GM19351 (cell line): ENCODE measurements around the gene GJB2.

ENCODE experiments used
- ATAC-seq: cut with Tn5 transposase; IDR thresholded peaks from one replicate; pipeline ENCODE4 v1.9.1; 2021; ENCODE audit warnings: mild to moderate bottlenecking, moderate library complexity; ENCODE audit not compliant: unreplicated experiment

GJB2 gene

DNA sequence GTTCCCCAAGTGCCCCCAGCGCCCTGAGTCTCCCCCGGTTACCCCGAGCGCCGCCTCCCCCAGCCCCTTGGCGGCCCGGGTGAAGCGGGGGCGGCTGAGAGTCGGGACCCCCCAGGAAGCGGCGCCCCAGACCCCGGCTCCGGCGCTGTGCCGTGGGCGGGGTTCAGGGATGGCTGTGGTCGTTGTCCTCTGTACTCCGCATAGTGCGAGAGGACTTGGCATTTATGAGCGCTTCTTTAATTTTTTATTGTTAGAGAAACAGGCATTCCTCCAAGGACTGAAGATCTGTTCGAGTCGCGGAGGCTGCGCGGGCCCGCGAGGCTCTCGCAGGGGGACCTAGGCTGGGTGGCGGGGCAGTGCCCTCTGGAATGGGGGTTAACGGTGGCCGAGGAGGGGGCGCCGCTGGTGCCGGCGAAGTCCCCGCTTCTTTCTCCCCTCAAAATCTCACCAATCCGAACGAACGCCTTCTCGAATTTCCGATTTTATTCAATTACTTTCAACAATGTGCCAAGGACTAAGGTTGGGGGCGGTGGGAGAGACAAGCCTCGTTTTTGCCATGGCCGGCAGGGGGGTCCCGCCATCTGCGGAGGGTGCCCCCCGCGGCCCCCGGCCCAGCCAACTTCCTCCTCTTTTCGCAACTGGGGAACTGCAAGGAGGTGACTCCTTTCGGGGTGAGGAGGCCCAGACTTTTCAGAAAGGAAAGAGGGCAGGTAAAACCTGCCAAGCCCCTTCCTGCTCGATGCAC lies 596 bp upstream of the GJB2 start:
- ATAC-seq, result no peak

DNA sequence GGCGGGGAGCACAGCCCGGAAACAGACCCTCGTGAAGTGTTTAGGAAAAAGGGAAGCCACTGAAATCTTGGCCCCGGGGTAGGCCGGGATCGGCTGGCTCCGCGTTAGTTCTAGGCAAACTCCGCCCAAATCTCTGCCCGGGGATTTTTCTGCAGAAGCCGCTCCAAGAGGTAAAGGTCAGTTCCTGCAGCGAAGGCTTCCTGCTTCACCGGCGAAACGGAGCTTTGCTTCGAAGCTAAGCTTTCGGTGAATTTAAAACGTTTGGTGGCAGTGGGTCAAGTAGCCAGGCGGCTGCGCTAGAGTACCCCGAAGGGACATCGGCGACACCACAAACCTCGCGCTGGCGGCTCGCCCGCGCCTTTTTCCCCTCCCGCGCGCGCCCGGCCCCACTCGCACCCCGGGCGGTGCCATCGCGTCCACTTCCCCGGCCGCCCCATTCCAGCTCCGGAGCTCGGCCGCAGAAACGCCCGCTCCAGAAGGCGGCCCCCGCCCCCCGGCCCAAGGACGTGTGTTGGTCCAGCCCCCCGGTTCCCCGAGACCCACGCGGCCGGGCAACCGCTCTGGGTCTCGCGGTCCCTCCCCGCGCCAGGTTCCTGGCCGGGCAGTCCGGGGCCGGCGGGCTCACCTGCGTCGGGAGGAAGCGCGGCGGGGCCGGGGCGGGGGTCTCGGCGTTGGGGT lies 441 bp downstream of the GJB2 start:
- no peak for ATAC-seq

DNA sequence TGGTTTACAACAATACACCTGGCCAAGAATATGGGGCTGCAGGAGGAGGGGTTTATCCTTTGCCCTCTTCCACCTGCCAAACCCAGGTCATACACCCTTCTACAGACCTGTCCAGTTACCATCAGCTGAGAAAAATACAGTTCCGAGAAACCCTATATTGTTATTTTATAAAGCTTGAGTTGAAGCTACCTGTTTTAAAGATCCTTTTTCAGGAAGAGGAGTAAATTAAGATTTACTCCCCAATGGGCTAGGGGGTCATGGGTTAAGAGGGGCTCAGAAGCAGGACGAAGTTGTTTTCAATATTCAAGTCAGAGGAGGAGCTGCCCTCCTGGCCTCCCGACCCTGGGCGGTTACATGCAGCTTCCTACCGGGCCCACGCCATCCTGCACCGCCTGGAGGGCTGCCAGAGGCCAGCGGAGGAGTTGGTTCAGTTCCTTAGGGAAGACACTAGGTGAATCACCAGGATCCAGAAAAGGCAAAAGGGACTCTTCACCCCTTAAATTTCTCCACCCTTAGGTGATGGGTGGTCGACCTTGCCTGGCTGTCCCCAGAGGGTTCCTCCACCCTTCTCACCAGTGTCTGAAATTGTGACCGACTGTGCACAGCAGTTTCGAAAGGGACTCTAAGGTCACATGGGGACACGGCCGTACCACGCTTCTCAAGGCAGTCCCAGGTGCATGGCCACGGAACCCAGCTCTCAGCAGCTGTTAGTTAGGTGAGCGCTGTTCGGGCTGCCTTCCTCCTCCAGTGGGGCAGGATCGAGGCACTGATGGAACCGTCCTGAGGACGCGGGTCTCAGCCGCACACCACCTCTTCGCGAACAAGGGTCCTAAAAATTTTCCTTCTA lies 1.2 kb downstream of the GJB2 start:
- ATAC-seq, result no peak

DNA sequence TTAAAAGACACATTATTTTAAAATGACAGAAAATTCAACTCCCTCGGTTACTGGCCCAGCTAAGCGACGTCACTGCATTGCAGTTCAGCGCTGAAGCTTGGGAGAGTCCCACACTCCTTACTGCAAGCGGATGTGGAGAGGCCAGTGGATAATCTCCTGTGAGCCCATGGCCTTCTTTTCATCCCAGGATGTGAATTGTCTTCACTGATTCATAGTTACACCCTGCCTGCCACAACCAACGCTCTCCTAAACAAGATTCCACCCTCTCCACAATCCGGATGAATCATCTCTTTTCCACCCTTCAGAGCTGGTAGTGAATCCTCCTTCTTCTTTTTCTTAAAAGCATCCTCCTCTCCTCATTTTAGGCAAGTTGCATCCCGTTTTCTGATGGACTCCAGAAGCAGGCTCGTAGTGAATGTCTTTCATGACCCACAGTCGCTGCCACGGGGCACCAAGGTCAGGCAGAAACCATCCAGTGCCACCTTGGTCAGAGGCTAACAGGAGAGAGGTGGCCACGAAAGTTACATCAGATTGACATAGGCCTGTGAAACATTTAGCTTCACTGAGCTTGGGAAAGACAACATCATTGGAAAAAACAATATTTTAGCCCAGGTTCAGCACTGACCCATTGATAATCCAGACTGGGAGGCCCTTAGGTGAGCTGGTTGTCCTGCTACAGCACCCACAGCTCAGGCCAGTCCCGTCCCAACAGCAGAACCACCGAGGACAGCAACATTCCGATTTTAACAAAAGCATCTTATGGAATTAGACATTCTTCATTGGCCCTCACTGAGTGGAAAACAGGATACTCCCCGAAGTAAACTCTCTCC lies 2.0 kb downstream of the GJB2 start:
- no peak for ATAC-seq

DNA sequence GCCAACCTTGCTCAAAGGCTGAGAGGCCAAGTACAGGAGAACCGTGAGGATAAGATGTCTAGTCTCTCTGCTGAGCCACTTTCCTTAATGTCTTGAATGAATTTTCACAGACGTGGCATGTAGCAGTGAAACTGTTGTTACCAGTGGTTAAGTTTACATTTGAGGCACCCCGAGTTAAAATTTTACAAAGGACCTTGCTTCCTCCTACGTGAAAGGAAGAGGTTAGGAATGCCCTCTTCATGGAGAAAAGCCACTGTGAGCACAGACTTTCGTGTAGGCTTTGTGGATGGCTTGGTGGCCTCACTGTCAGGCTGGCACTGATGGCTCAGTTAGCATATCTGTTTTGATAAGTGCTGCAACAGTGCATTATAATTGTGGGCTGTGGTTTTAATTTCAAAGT lies 2.7 kb downstream of the GJB2 start:
- no peak for ATAC-seq

DNA sequence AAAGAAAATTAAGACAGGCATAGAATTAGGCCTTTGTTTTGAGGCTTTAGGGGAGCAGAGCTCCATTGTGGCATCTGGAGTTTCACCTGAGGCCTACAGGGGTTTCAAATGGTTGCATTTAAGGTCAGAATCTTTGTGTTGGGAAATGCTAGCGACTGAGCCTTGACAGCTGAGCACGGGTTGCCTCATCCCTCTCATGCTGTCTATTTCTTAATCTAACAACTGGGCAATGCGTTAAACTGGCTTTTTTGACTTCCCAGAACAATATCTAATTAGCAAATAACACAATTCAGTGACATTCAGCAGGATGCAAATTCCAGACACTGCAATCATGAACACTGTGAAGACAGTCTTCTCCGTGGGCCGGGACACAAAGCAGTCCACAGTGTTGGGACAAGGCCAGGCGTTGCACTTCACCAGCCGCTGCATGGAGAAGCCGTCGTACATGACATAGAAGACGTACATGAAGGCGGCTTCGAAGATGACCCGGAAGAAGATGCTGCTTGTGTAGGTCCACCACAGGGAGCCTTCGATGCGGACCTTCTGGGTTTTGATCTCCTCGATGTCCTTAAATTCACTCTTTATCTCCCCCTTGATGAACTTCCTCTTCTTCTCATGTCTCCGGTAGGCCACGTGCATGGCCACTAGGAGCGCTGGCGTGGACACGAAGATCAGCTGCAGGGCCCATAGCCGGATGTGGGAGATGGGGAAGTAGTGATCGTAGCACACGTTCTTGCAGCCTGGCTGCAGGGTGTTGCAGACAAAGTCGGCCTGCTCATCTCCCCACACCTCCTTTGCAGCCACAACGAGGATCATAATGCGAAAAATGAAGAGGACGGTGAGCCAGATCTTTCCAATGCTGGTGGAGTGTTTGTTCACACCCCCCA lies 3.8 kb downstream of the GJB2 start:
- no peak for ATAC-seq

DNA sequence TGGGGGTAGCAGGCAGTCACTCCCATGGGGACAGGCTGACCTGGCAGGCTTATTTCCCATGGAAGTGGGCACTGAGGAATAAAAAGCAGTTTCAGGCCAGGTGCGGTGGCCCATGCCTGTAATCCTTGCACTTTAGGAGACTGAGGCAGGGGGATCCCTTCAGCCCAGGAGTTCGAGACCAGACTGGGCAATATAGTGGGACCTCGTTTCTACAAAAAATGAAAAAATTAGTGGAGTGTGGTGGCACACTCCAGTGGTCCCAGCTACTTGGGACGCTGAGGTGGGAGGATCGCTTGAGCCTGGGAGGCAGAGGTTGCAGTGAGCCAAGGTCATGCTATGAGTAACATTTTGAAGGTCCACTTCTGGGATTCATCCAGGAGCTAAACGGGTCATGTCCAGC lies 6.0 kb downstream of the GJB2 start:
- no peak for ATAC-seq

DNA sequence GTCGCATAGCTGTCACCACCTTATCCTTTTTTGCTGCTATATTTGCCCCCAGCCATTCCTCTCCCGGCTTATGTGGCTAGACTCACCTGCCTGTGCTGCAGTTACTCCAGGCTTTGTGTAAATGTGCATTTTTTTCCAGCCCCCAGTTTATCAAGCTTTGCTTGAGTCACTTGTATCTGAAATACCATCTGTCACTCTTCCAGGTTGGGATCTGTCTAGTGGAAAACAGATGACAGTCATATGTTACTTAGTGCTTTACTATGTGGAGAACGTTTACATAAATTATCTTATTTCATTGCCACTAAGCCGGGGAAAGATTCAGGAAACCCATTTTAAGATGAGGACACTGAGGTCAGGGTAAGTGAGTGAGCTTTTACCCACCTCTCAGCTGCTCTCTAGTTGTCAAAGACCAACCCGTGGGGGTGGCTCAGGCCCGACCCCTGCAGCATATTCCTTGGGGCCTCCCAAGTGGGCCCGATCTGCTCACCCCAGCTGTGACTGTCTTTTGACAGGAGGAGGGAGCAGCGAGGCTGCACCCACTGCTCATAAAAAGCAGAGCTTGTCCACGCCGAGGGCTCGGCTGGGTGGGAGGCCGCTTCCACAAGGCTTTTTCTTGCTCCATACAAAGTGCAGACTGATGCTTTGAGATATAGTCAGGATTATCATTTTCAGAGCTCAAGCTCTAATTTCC lies 7.2 kb downstream of the GJB2 start:
- no peak for ATAC-seq

DNA sequence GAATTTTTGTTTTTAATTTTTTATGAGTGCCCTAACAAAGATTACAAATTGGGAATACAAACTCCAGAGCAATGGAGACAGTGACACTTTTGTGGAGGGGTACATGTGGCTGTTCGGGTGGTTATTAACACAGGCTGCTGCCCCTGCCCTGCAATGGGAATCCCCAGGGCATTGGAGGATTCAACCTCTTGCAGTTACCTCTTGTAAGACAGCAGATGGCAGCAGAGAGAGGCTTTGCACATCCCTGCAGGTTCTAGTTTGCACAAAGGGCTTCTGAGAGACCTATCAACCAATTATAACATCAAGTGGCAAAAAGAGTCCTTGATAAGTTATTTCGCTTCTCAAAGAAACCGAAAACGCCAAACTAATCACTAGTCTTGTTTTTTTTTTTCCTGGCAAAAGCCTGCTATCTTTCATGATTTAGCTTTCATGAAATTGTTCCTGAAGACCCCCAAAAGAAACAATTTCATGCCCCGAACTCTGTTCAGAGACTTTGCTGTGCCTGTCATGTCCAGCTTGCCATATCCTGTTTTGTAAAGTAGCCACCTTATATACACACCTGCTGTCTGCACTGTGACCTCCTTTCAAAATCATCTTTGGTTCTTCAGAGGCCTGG lies 10.4 kb downstream of the GJB2 start:
- peak; percentile 82 for ATAC-seq

DNA sequence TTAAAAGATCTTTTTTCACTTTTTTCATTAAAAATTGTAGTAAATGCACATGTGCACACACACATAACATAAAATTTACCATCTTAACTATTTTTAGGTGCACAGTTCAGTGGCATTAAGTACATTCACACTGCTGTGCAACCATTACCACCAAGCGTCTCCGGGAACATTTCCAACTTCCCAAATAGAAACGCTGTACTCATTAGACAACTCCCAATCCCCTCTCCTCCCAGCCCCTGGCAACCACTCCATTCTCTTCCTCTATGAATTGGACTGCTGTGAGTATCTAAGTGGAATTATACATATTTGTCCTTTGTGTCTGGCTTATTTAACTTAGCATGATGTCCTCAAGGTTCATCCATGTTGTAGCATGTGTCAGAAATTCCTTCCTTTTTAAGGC lies 11.6 kb downstream of the GJB2 start:
- no peak for ATAC-seq

DNA sequence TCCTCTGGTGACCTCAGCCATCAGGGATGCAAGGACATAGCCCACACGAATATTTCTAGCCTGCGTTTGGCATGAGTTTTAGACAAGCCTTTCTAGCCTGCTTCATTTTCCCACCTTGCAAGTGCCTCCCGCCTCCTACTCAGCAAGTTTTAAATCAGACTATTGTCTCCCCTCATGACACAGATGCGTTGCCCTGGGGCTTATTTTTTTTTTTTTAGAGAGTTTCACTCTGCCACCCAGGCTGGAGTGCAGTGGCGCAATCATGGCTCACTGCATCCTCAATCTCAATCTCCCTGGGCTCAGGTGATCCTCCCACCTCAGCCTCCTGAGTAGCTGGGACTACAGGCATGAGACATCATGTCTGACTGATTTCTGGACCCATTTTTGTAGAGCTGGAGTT lies 14.6 kb downstream of the GJB2 start:
- no peak for ATAC-seq

DNA sequence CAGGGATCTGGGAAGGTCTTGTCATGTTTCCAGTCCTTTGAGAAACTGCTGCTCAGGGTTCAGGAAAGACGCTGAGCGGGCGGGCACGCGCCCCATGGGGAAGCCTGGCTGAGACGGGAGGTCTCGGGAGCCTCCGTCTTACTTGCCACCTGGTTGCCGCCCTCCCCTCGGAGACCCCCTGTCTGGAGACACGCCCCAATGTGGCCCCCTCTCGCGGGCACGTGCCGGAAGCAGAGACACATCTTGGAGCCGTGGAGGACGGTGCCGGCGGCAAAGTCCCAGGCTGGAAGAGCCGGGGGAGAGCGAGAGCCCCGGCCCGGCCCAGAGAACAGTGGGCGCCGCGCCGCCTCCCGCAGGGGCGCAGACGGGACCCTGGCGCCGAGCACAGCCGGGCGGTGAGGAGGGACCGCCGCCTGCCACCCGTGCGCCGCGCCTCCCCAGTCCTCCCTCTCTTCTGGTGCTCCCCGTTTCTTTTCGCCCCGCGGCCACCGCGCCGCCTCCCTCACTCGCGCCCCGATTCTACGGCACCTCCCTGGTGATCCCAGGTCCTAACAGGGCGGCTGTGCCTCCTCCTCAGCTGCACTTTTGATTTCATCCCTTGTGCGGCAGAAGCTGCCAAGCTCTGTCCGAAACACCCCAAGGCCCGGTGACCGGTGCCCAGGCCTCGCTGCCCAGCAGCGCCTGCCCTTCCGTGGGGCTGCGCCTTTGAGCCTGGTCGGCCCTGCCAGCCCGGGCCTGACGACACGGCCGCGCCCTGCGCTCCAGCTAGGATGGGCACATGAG lies 15.5 kb downstream of the GJB2 start:
- ATAC-seq, result no peak

DNA sequence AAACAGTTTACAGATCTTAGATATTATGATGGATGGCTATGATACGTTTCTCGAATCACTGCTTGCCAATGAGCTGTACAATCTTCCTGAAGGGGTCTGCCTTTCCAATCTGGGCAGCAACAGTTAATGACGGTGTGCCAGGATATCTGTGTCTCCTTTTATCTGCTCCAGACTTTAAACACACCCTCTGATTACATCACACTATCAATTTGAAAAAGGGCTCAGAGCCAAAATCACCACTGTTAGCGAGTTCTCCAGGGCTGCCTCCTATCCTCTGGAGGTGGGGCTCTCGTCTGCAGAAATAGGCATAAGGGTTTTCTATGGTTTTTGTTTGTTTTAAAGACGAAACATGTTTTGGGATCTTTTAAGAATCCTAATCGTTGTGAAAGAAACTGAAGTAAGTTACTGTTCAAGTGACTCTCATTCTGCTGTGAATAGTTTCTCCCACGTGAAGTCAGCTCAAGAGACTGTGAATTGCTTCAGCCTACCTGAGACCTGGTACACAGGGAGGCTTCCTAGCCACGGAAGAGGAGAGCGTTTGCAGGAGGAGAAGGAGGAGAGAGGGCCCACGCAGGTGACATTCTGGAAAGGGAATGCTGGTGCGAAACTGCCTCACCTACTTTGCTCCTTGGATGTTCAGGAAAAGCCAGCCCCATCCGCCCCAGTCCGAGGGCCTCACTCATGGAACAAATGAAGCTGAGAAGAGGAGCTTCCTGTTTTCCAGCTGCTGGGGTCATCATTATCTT lies 16.7 kb downstream of the GJB2 start:
- ATAC-seq, result no peak

DNA sequence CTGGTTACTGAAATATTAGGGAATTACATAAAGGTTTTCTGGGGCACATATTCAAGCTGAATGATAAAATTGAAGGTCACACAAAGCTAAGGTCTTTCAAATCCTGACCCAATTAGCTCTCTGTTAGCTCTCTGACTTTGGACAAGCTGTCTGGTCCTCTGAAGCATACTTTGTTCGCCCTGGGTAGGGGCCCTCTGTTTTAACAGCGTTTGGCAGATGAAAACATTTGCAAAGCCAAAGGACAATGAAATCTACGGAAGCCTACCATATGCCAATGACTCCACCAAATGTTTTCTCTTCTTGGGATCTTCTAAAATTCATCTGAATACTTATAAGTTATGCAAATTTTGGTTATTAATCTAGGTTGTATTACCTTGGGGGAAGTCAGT lies 17.3 kb downstream of the GJB2 start:
- no peak for ATAC-seq

DNA sequence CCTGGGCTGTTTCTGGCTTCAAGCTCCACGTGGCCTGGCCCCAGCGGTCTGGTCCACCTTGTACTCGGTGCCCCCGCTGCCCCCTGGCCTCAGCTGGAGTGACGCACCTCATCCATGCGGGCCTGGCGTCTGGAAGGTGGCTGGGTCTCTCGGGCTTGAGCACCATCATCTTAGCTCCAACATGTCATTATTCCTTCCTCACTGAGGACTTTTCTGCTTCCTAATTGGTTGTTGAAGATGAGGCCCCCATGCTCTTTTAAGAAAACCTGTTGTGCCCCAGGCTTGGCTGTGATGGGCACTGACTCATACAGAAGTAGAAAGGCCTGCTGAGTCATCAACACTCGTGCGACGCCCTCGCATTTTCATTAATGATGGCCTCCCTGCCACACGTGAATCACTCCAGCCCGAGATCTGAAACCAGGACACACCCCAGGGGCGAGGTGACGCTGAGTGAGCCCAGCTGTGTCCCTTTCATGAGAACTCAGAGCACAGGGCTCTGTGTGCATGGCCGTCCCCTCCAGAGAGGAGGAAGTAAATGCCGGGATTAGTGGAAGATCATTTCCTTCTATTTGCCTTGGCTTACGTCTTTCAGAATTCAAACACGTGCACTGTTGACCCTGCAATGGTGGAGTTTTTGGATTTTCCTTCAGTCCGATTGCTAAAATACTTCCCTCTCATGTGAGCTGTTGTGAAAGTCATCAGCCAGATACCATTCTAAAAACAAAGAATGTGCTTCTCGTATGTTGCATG lies 17.9 kb downstream of the GJB2 start:
- ATAC-seq, result peak; percentile 93

DNA sequence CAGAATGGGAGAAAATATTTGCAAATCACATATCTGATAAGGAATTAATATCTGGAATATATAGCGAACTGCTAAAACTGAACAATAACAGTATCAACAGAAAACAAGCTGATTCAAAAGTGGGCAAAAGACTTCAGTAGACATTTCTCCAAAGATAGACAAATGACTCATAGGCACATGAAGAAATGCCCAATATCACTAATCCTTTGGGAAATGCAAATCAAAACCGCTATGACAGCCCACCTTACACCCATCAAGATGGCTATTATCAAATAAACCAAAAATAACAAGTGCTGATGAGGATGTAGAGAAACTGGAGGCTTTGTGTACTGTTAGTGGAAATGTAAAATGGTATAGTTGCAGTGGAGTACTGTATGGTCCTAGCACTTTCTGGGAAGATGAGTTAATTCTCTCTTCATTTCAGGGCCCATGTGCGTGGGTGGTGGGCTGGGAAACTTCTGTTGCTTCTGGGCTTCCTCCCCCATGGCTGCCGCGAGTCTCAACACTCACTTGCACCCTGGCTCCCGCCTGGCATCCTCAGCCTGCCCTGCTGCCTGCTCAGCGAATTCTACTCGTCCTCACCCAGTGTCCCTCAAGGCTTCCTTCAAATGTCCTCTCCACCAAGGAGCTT lies 19.5 kb downstream of the GJB2 start:
- ATAC-seq, result no peak
